Type B pancreatic cell (in vitro differentiated cells): ENCODE measurements around the gene SNX22. TPM values are rescaled to one million over a fixed set of nuclear protein-coding genes. Genes with fewer than 3 reads are reported as not detected.

ENCODE experiments used
- DNase-seq: peaks from one replicate; pipeline ENCODE4 v3.0.0; 2021; ENCODE audit warnings: mixed read lengths; ENCODE audit not compliant: unreplicated experiment; ENCODE audit errors: extremely low spot score
- H3K27ac Mint-ChIP-seq: 2 replicates; pipeline ENCODE4 v1.8.0; 2021; ENCODE audit warnings: mild to moderate bottlenecking, mixed read lengths
- H3K27me3 Mint-ChIP-seq: 2 replicates; pipeline ENCODE4 v1.8.0; 2021; ENCODE audit warnings: mixed read lengths
- H3K36me3 Mint-ChIP-seq: 2 replicates; pipeline ENCODE4 v1.8.0; 2021; ENCODE audit warnings: mixed read lengths
- H3K4me1 Mint-ChIP-seq: one replicate; pipeline ENCODE4 v1.8.0; 2021; ENCODE audit warnings: mixed read lengths; ENCODE audit not compliant: unreplicated experiment
- H3K4me3 Mint-ChIP-seq: 2 replicates; pipeline ENCODE4 v1.8.0; 2021; ENCODE audit warnings: mild to moderate bottlenecking, mixed read lengths
- H3K9me3 Mint-ChIP-seq: 2 replicates; pipeline ENCODE4 v1.8.0; 2021; ENCODE audit warnings: mixed read lengths
- total RNA-seq: library from RNA; stranded (reverse); gene quantifications from 2 replicates; pipeline ENCODE4 v1.2.1, GENCODE V29; 2021; ENCODE audit warnings: low replicate concordance
- TF ChIP-seq, protein P1 (sequence below): fragments of 200-600 bp; sonication (generic); conservative IDR thresholded peaks from 2 replicates; pipeline ENCODE4 v1.5.0; 2021; ENCODE audit warnings: antibody characterized with exemption, mild to moderate bottlenecking

Gene SNX22
- total RNA-seq, 1 donor from 2014 or later = 2.7 TPM

DNA sequence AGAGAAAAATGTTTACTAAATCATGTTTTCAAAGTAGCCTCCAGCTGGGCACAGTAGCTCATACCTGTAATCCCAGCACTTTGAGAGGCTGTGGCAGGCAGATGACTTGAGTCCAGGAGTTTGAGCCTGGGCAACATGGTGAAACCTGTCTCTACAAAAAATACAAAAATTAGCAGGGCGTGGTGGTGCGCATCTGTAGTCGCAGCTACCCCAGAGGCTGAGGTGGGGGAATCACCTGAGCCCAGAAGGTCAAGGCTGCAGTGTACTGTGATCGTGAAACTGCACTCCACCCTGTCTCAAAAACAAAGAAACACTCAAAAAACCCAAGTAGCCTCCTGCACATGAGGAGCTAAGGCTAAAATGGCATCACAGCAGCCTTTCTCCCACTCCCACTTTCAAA lies 12.9 kb downstream of the SNX22 start:
- no peaks in the 10 kb centered on the region for H3K9me3 Mint-ChIP-seq
- TF ChIP-seq, protein P1, sequence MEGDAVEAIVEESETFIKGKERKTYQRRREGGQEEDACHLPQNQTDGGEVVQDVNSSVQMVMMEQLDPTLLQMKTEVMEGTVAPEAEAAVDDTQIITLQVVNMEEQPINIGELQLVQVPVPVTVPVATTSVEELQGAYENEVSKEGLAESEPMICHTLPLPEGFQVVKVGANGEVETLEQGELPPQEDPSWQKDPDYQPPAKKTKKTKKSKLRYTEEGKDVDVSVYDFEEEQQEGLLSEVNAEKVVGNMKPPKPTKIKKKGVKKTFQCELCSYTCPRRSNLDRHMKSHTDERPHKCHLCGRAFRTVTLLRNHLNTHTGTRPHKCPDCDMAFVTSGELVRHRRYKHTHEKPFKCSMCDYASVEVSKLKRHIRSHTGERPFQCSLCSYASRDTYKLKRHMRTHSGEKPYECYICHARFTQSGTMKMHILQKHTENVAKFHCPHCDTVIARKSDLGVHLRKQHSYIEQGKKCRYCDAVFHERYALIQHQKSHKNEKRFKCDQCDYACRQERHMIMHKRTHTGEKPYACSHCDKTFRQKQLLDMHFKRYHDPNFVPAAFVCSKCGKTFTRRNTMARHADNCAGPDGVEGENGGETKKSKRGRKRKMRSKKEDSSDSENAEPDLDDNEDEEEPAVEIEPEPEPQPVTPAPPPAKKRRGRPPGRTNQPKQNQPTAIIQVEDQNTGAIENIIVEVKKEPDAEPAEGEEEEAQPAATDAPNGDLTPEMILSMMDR = no peak
- H3K36me3 Mint-ChIP-seq = peaks cover 11% of the 10 kb centered on the region
- no peaks in the 10 kb centered on the region for H3K27me3 Mint-ChIP-seq
- H3K4me3 Mint-ChIP-seq = peak overlapping the region; percentile 88
- H3K27ac Mint-ChIP-seq = peak overlapping the region; percentile 92
- DNase-seq = no peak
- peaks cover 16% of the 10 kb centered on the region for H3K4me1 Mint-ChIP-seq

DNA sequence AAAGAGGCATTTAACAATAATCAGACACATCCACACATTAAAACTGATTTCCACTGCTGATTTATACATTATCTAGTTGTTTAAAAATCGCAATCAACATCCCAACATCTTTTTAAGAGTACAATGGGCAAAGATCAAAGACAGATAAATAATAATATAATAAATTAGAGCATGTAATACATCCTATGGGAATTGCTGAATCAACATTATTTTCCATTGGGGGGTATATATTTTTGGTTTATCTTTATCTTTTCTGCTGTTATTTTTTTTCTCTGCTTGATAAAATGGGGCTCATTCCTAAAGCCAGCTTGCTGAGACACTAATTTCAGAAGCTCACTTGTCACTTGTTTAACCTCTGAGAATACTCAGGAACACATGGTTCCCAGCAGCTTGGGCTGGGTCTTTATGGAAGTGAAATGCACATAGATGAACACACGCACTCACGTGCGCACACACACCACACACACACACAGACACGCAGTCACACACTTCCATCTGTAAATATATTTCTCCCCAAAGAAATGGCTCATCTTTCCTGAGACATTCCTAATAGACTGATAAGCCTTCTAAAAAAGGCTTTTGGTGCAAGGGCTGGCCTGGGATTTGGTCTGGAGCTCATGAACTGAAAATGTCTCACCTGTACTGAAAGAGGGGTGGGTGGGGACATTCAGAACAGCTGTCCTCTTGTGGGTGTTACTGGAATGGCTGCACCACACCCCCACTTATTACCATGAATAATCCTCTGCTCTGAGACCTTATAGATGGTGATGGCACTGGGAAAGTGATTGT lies 14.8 kb downstream of the SNX22 start:
- Mint-ChIP-seq H3K9me3 (no peaks in the 10 kb centered on the region), H3K4me1 (peaks cover 9% of the 10 kb centered on the region), H3K4me3 (no peak overlapping the region), H3K36me3 (peaks cover 7% of the 10 kb centered on the region), H3K27ac (peak overlapping the region; percentile 15), H3K27me3 (no peaks in the 10 kb centered on the region)
- no peak for DNase-seq
- TF ChIP-seq, protein P1 = no peak

DNA sequence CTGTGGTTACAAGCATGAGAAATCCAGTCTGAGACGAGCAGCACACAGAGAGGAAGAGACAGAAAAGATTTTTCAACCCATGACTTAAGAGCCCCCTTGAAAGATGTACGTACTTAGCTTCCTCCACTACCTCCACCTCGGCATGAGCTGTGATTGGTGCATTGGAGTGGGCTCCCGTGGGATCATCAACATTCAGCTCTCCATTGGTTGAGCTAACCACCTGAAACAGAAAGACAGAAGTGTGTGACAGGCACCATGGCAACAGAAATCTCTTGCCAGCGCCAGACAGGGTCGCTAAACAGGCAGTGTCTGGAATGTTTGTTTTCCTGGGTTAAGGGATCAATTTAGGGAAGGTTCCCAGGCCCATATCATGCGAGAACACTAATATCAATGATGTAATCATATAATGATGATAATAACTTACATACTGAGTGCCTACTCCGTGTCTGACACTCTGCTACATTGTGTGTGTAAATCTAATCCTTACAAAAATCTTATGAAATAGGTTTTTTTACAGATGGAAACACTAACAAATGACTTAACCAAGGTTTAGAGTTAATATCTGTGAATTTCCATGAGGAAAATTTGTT lies 28.8 kb downstream of the SNX22 start:
- Mint-ChIP-seq H3K4me3 (no peak overlapping the region), H3K27ac (no peak overlapping the region), H3K27me3 (no peaks in the 10 kb centered on the region), H3K4me1 (peaks cover 18% of the 10 kb centered on the region), H3K9me3 (no peaks in the 10 kb centered on the region), H3K36me3 (peaks cover 15% of the 10 kb centered on the region)
- TF ChIP-seq, protein P1 = no peak
- no peak for DNase-seq

DNA sequence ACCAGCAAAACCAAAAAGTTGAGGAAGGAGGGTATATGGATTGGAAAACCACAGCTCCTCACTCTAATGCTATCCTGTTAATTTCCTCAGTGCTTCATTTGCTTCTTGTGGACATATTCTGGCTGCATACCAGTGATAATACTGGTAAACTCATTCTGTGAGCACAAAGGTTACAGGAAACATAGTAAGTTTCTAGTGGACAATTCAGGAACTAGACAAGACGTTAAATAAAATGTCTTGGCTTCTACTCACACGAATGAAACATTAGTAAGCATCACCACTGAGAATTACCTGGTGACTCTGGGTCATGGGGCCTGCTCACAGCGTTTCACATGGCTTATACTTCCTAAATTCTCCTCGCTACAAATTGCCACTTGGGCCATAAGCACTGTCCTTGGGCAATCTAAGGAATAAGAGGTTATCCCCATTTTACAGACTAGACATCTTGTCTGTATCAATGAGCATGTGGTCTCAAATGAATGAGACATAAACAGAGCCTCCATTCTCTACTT lies 31.4 kb downstream of the SNX22 start:
- Mint-ChIP-seq H3K27me3 (no peaks in the 10 kb centered on the region), H3K9me3 (no peaks in the 10 kb centered on the region), H3K4me3 (no peak overlapping the region), H3K36me3 (peaks cover 12% of the 10 kb centered on the region), H3K27ac (no peak overlapping the region), H3K4me1 (peaks cover 23% of the 10 kb centered on the region)
- no peak for DNase-seq
- TF ChIP-seq, protein P1 = no peak

DNA sequence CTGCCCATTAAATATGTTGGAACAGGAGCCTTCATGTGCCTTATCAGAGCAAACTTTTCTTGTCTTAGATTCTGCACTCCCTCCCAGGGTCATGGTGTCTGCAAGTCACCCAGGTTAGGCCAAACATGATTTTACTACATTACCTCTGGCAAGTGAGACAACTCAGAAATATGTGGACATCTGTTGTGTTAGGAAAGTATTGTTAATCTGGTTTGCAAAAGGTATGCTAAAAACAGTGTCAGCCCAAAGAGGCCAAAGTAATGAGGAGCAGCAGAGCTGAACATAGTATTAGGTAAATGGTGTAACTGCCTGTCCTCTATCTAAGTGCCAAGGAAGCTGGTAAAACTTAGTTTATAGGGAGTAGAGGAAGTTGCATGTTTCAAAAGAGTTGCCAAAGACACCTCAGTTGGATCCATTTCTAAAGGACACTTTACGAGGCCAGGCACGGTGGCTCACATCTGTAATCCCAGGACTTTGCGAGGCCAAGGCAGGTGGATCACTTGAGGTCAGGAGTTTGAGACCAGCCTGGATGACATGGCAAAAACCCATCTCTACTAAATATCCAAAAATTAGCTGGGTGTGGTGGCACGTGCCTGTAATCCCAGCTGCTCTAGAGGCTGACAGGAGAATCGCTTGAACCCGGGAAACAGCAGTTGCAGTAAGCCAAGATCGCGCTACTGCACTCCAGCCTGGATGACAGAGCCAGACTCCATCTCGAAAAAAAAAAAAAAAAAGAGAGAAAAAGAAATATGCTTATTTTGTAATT lies 33.8 kb downstream of the SNX22 start:
- Mint-ChIP-seq H3K27me3 (no peaks in the 10 kb centered on the region), H3K4me3 (no peak overlapping the region), H3K9me3 (no peaks in the 10 kb centered on the region), H3K36me3 (peaks cover 9% of the 10 kb centered on the region), H3K27ac (no peak overlapping the region), H3K4me1 (peaks cover 21% of the 10 kb centered on the region)
- TF ChIP-seq, protein P1 = no peak
- DNase-seq = no peak
